Measurements from ENCODE around the gene SYNDIG1. TPM values are rescaled to one million over a fixed set of nuclear protein-coding genes. Genes with fewer than 3 reads are reported as not detected.

The SYNDIG1 gene
- total RNA-seq, 1 donor from 2014 or later, result 5.7 TPM

GRCh38 chr20:24590178-24590982 lies 121.0 kb downstream of the SYNDIG1 start:
- DNase-seq (ENCODE audit: low read depth) (no peak), FAIRE-seq (no peak)
- peaks cover 14% of the 10 kb centered on the region for H3K36me3 Mint-ChIP-seq (ENCODE audit: low read depth, unreplicated experiment)
- no peak overlapping the region for H3K4me2 ChIP-seq (ENCODE audit: low read length)
- peaks cover 3% of the 10 kb centered on the region for H3K27me3 Mint-ChIP-seq (ENCODE audit: low read depth, unreplicated experiment)
- H3K27ac Mint-ChIP-seq (ENCODE audit: unreplicated experiment), result no peak overlapping the region
- H3K9ac ChIP-seq (ENCODE audit: low read length), result no peak overlapping the region
- no peaks in the 10 kb centered on the region for H3K27me3 ChIP-seq (ENCODE audit: insufficient read depth, low read length)
- H3K79me2 ChIP-seq (ENCODE audit: insufficient read depth, low read length), result no peaks in the 10 kb centered on the region
- H3K27ac ChIP-seq (ENCODE audit: low read depth, low read length), result no peak overlapping the region
- no peaks in the 10 kb centered on the region for H3K9me3 ChIP-seq (ENCODE audit: insufficient read depth, low read depth, low read length)
- H2AFZ ChIP-seq (ENCODE audit: low read depth, low read length), result no peak overlapping the region
- TF ChIP-seq EZH2 (IDR thresholded peaks at IDR 0.05; ENCODE audit: insufficient read depth, low read length) (no peak), CTCF (IDR thresholded peaks at IDR 0.05; ENCODE audit: insufficient read depth, low read depth, low read length) (no peak)
- no peak overlapping the region for H3K4me3 Mint-ChIP-seq (ENCODE audit: unreplicated experiment)
- H3K4me1 ChIP-seq (ENCODE audit: insufficient read depth, low read length), result no peaks in the 10 kb centered on the region
- H4K20me1 ChIP-seq (ENCODE audit: insufficient read depth, low read length), result no peaks in the 10 kb centered on the region
- H3K9me3 Mint-ChIP-seq (ENCODE audit: unreplicated experiment), result peaks cover 3% of the 10 kb centered on the region
- H3K4me3 ChIP-seq (ENCODE audit: insufficient read depth, low read depth, low read length), result no peak overlapping the region
- no peaks in the 10 kb centered on the region for H3K36me3 ChIP-seq (ENCODE audit: insufficient read depth, low read length)
- H3K4me1 Mint-ChIP-seq (ENCODE audit: low read depth, unreplicated experiment), result no peaks in the 10 kb centered on the region

- FAIRE-seq (no peak), DNase-seq (ENCODE audit: low read depth) (no peak)
- H3K79me2 ChIP-seq (ENCODE audit: insufficient read depth, low read length), result no peaks in the 10 kb centered on the region
- Mint-ChIP-seq H3K4me3 (ENCODE audit: unreplicated experiment) (no peak overlapping the region), H3K4me1 (ENCODE audit: low read depth, unreplicated experiment) (no peaks in the 10 kb centered on the region), H3K36me3 (ENCODE audit: low read depth, unreplicated experiment) (peaks cover 23% of the 10 kb centered on the region), H3K27me3 (ENCODE audit: low read depth, unreplicated experiment) (peaks cover 2% of the 10 kb centered on the region), H3K9me3 (ENCODE audit: unreplicated experiment) (peaks cover 14% of the 10 kb centered on the region), H3K27ac (ENCODE audit: unreplicated experiment) (no peak overlapping the region)
- no peaks in the 10 kb centered on the region for H4K20me1 ChIP-seq (ENCODE audit: insufficient read depth, low read length)
- H3K9me3 ChIP-seq (ENCODE audit: insufficient read depth, low read depth, low read length), result peaks cover 3% of the 10 kb centered on the region
- no peak overlapping the region for H3K4me2 ChIP-seq (ENCODE audit: low read length)
- H3K4me3 ChIP-seq (ENCODE audit: insufficient read depth, low read depth, low read length), result no peak overlapping the region
- H3K36me3 ChIP-seq (ENCODE audit: insufficient read depth, low read length), result no peaks in the 10 kb centered on the region
- no peak overlapping the region for H3K27ac ChIP-seq (ENCODE audit: low read depth, low read length)
- no peak for TF ChIP-seq EZH2 (IDR thresholded peaks at IDR 0.05; ENCODE audit: insufficient read depth, low read length)
- TF ChIP-seq CTCF (IDR thresholded peaks at IDR 0.05; ENCODE audit: insufficient read depth, low read depth, low read length), result no peak
- H2AFZ ChIP-seq (ENCODE audit: low read depth, low read length), result no peak overlapping the region
- no peaks in the 10 kb centered on the region for H3K4me1 ChIP-seq (ENCODE audit: insufficient read depth, low read length)
- no peak overlapping the region for H3K9ac ChIP-seq (ENCODE audit: low read length)
- no peaks in the 10 kb centered on the region for H3K27me3 ChIP-seq (ENCODE audit: insufficient read depth, low read length)
Measured at GRCh38 chr20:24597051-24597450, 127.6 kb downstream of the SYNDIG1 start.

GRCh38 chr20:24598346-24598745 lies 128.9 kb downstream of the SYNDIG1 start:
- Histone ChIP-seq H3K4me1 (ENCODE audit: insufficient read depth, low read length) (no peaks in the 10 kb centered on the region), H3K9me3 (ENCODE audit: insufficient read depth, low read depth, low read length) (peaks cover 3% of the 10 kb centered on the region), H3K79me2 (ENCODE audit: insufficient read depth, low read length) (no peaks in the 10 kb centered on the region), H3K36me3 (ENCODE audit: insufficient read depth, low read length) (no peaks in the 10 kb centered on the region), H3K4me3 (ENCODE audit: insufficient read depth, low read depth, low read length) (no peak overlapping the region), H3K9ac (ENCODE audit: low read length) (no peak overlapping the region), H3K27me3 (ENCODE audit: insufficient read depth, low read length) (no peaks in the 10 kb centered on the region), H3K4me2 (ENCODE audit: low read length) (no peak overlapping the region), H3K27ac (ENCODE audit: low read depth, low read length) (no peak overlapping the region), H4K20me1 (ENCODE audit: insufficient read depth, low read length) (no peaks in the 10 kb centered on the region), H2AFZ (ENCODE audit: low read depth, low read length) (no peak overlapping the region)
- H3K27ac Mint-ChIP-seq (ENCODE audit: unreplicated experiment), result no peak overlapping the region
- peaks cover 14% of the 10 kb centered on the region for H3K9me3 Mint-ChIP-seq (ENCODE audit: unreplicated experiment)
- no peak for TF ChIP-seq EZH2 (IDR thresholded peaks at IDR 0.05; ENCODE audit: insufficient read depth, low read length)
- TF ChIP-seq CTCF (IDR thresholded peaks at IDR 0.05; ENCODE audit: insufficient read depth, low read depth, low read length), result no peak
- peaks cover 2% of the 10 kb centered on the region for H3K27me3 Mint-ChIP-seq (ENCODE audit: low read depth, unreplicated experiment)
- FAIRE-seq (no peak), DNase-seq (ENCODE audit: low read depth) (no peak)
- no peaks in the 10 kb centered on the region for H3K4me1 Mint-ChIP-seq (ENCODE audit: low read depth, unreplicated experiment)
- H3K4me3 Mint-ChIP-seq (ENCODE audit: unreplicated experiment), result no peak overlapping the region
- peaks cover 23% of the 10 kb centered on the region for H3K36me3 Mint-ChIP-seq (ENCODE audit: low read depth, unreplicated experiment)

Data from astrocyte (in vitro differentiated cells and primary cell).